ENCODE results near the gene MMP11.

MMP11 gene

GRCh38 chr22:23745791-23746190, 26.9 kb upstream of the MMP11 start:
- H3K4me3 ChIP-seq (ENCODE audit: control insufficient read depth, low read depth, low read length), result no peak overlapping the region
- no peak for TF ChIP-seq CTCF (IDR thresholded peaks at IDR 0.05; ENCODE audit: control insufficient read depth, insufficient read depth, low read depth, low read length, missing control alignments)
- DNase-seq (ENCODE audit: low read depth), result no peak

- peak overlapping the region; percentile 83 for H3K4me3 ChIP-seq (ENCODE audit: control insufficient read depth, low read depth, low read length)
- TF ChIP-seq CTCF (IDR thresholded peaks at IDR 0.05; ENCODE audit: control insufficient read depth, insufficient read depth, low read depth, low read length, missing control alignments), result no peak
- DNase-seq (ENCODE audit: low read depth), result no peak
Measured at GRCh38 chr22:23749841-23750301, 22.8 kb upstream of the MMP11 start.

DNA sequence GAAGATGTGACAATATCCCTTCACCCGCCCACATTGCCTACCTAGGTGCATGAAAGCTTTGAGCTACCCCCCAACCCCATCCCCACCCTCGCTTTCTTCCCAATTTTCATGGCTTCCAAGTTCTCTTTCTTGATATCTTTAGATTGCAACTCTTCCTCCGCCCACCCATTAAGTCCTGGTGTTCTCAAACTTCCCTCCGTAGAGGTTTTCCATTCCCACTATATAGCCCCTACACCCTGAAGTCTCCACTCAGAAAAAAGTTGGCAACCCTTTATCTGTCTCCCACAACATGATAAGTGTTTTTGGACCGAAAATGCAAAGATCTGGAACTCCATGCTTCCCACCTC, 22.3 kb upstream of the MMP11 start:
- peak overlapping the region; percentile 83 for H3K4me3 ChIP-seq (ENCODE audit: control insufficient read depth, low read depth, low read length)
- no peak for TF ChIP-seq CTCF (IDR thresholded peaks at IDR 0.05; ENCODE audit: control insufficient read depth, insufficient read depth, low read depth, low read length, missing control alignments)
- no peak for DNase-seq (ENCODE audit: low read depth)

DNA sequence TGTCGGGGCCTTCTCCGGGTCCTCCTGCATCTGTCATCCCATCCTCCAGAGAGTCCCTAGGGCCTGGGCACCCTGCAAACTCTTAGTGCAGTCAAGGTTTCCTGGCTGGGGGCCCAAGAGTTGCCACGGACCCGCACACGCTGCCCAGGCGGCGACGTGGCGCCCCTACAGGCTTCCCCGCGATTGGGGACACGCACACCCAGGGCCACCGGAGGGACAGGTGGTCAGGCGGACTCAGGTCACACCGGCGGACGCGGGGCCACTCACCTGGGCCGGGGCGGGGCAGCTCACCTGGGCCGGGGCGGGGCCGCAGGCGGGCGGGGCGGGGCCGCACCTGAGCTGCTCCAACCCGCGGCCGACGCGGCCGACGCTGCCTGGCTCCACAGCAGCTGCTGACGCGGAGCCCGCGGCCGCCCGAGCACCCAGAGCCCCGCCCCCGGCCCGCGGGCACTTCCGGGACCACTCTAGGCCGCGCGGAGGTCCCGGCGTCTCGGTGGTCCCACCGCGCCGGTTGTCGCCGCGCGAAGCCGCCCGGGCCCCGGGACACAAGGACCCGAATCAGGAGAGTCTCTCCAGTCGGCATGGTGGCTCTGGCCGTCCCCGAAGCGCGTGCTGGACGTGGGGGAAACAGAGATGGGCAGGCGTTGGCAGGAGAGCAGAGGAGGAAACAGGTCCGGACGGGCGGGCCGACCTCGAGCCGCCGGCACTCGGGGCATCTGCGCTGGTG, 21.8 kb upstream of the MMP11 start, which contains the start of gene ZNF70:
Gene ZNF70 (minus strand): TSS at position 399 of the 727 bp plus-strand sequence. CDS start 5,972 bp downstream, outside the sequence.
- peak; percentile 16 for TF ChIP-seq CTCF (IDR thresholded peaks at IDR 0.05; ENCODE audit: control insufficient read depth, insufficient read depth, low read depth, low read length, missing control alignments)
- peak within 1 kb of the TSS; percentile 83 for H3K4me3 ChIP-seq (ENCODE audit: control insufficient read depth, low read depth, low read length)
- DNase-seq (ENCODE audit: low read depth), result peak; percentile 10

- TF ChIP-seq CTCF (IDR thresholded peaks at IDR 0.05; ENCODE audit: control insufficient read depth, insufficient read depth, low read depth, low read length, missing control alignments), result no peak
- DNase-seq (ENCODE audit: low read depth), result no peak
- peak overlapping the region; percentile 49 for H3K4me3 ChIP-seq (ENCODE audit: control insufficient read depth, low read depth, low read length)
Measured at GRCh38 chr22:23751441-23751996, 21.1 kb upstream of the MMP11 start.

DNA sequence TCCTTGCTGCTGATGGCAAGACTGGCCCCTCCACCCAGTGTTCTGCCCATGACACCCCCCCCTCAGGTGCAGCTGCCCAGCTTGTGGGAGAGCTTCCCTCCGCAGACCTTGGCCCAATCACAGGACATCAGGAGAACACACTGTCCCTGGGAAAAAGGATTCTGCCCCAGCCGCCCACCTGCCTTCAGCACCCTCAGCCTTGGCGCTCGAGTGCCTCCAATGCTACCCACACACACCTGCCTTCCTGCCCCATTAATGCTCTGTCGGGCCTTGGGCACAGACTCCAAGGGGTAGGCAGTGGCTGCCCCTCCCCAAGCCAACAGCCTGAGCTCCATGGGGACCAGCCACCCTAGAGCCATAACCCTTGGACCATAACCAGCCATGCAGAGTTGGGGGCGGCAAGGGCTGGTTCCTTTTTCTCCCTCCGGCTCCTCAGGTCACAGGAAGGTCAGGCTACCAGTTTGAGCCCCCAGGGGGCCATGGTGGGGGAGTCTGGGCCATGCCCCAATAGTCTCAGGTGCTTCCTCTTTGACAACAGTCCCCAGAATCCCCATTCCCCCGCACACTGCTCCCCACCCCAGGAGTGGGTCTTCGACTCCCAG, 20.5 kb upstream of the MMP11 start:
- TF ChIP-seq CTCF (IDR thresholded peaks at IDR 0.05; ENCODE audit: control insufficient read depth, insufficient read depth, low read depth, low read length, missing control alignments), result no peak
- H3K4me3 ChIP-seq (ENCODE audit: control insufficient read depth, low read depth, low read length), result no peak overlapping the region
- DNase-seq (ENCODE audit: low read depth), result no peak

Measured in AG09309 (cell line).